ENCODE measurements around the gene PSMD1. TPM values are rescaled to one million over a fixed set of nuclear protein-coding genes. Genes with fewer than 3 reads are reported as not detected.

Gene PSMD1
- polyA plus RNA-seq, 1 donor (not counting 4 experiments of a cell fraction or from before 2014, with no cell fraction given), result 262 TPM

DNA sequence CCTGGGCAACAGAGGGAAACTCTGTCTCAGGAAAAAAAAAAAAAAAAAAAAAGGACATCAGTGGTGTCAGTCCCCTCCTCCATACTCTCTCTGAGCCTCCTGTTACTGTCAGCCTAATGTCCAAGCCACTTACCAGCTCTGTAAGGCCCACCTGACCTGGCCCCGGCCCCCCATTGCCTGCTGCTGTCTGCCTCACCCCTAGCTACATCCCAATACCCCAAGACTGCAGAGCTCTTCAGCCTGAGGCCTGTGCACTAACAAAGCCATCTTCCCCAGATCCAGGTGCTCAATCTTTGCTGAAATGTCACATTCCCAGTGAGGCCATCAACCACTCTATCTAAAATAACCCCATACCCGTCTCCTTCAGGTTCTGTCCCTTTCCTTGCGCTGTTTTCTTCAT lies 147.5 kb downstream of the PSMD1 start:
- H3K9ac ChIP-seq (ENCODE audit: control insufficient read depth, extremely low read depth, insufficient read depth, low read length), result no peak overlapping the region
- dilution Hi-C loops (cut with MboI; ENCODE audit: extremely low pct_ligation_motif_present, low sequenced_read_pairs), result no loop called here
- peaks cover 20% of the 10 kb centered on the region for H3K4me1 ChIP-seq (ENCODE audit: control insufficient read depth, extremely low read depth, insufficient read depth, low read length)
- H3K9me1 ChIP-seq (ENCODE audit: control insufficient read depth, extremely low read depth, insufficient read depth, low read length), result no peaks in the 10 kb centered on the region
- no peak overlapping the region for H3K4me3 ChIP-seq (ENCODE audit: control insufficient read depth in 2 of 3, extremely low read depth in 1 of 3, insufficient read depth in 2 of 3, low read depth in 1 of 3, low read length in 3 of 3)
- no peak overlapping the region for H2AFZ ChIP-seq (ENCODE audit: control insufficient read depth, low read length)
- no peaks in the 10 kb centered on the region for H3K27me3 ChIP-seq (ENCODE audit: control insufficient read depth, extremely low read depth, insufficient read depth, low read length)
- peaks cover 0 to 2% of the 10 kb centered on the region in 2 experiments for H3K36me3 ChIP-seq (ENCODE audit: control insufficient read depth in 2 of 2, extremely low read depth in 1 of 2, insufficient read depth in 2 of 2, low read length in 2 of 2)
- no peak overlapping the region for H3K4me2 ChIP-seq (ENCODE audit: control insufficient read depth, extremely low read depth, insufficient read depth, low read depth, low read length)
- FAIRE-seq (no peak), DNase-seq (ENCODE audit: low read depth, low spot score) (no peak)
- H3K27ac ChIP-seq (ENCODE audit: control insufficient read depth, insufficient read depth, low read length), result no peak overlapping the region
- H3K79me2 ChIP-seq (ENCODE audit: control insufficient read depth, insufficient read depth, low read length), result no peaks in the 10 kb centered on the region
- H3K9me3 ChIP-seq (ENCODE audit: control insufficient read depth, low read depth, low read length), result no peaks in the 10 kb centered on the region
- H4K20me1 ChIP-seq (ENCODE audit: control insufficient read depth, extremely low read depth, insufficient read depth, low read length), result no peaks in the 10 kb centered on the region
- TF ChIP-seq EZH2 (IDR thresholded peaks at IDR 0.05; ENCODE audit: low read length) (no peak), CTCF (optimal IDR thresholded peaks at IDR 0.05 in 1 of 3, IDR thresholded peaks at IDR 0.05 in 1 of 3, conservative IDR thresholded peaks at IDR 0.05 in 1 of 3; ENCODE audit: extremely low read depth in 1 of 3, insufficient read depth in 2 of 3, low read length in 3 of 3) (no peak)

DNA sequence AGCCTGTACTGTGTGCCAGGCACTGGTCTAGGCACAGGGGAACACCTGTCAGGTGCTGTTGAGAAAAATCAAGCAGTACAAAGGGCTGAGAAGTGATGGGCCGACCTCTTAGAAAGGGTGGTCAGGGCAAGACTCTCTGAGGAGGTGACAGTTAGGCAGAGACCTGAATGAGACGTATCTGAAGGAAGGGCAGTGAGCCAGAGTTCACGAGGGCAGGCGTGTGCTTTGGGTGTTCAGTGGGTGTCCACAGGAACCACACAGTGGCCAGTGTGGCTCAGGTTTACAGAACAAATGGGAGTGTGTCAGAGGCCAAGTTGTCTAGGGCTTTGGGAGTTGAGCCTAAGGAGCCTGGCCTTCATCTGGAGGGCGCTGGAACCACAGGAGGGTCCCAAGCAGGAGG lies 147.9 kb downstream of the PSMD1 start:
- DNase-seq (ENCODE audit: low read depth, low spot score) (no peak), FAIRE-seq (no peak)
- TF ChIP-seq CTCF (optimal IDR thresholded peaks at IDR 0.05 in 1 of 3, IDR thresholded peaks at IDR 0.05 in 1 of 3, conservative IDR thresholded peaks at IDR 0.05 in 1 of 3; ENCODE audit: extremely low read depth in 1 of 3, insufficient read depth in 2 of 3, low read length in 3 of 3) (no peak), EZH2 (IDR thresholded peaks at IDR 0.05; ENCODE audit: low read length) (no peak)
- H3K27me3 ChIP-seq (ENCODE audit: control insufficient read depth, extremely low read depth, insufficient read depth, low read length), result no peaks in the 10 kb centered on the region
- H3K9me3 ChIP-seq (ENCODE audit: control insufficient read depth, low read depth, low read length), result no peaks in the 10 kb centered on the region
- H2AFZ ChIP-seq (ENCODE audit: control insufficient read depth, low read length), result no peak overlapping the region
- H3K36me3 ChIP-seq (ENCODE audit: control insufficient read depth in 2 of 2, extremely low read depth in 1 of 2, insufficient read depth in 2 of 2, low read length in 2 of 2), result peaks cover 0 to 2% of the 10 kb centered on the region in 2 experiments
- H3K9me1 ChIP-seq (ENCODE audit: control insufficient read depth, extremely low read depth, insufficient read depth, low read length), result no peaks in the 10 kb centered on the region
- peaks cover 16% of the 10 kb centered on the region for H3K4me1 ChIP-seq (ENCODE audit: control insufficient read depth, extremely low read depth, insufficient read depth, low read length)
- H3K4me3 ChIP-seq (ENCODE audit: control insufficient read depth in 2 of 3, extremely low read depth in 1 of 3, insufficient read depth in 2 of 3, low read depth in 1 of 3, low read length in 3 of 3), result no peak overlapping the region
- no peak overlapping the region for H3K9ac ChIP-seq (ENCODE audit: control insufficient read depth, extremely low read depth, insufficient read depth, low read length)
- no peaks in the 10 kb centered on the region for H3K79me2 ChIP-seq (ENCODE audit: control insufficient read depth, insufficient read depth, low read length)
- H3K27ac ChIP-seq (ENCODE audit: control insufficient read depth, insufficient read depth, low read length), result no peak overlapping the region
- dilution Hi-C loops (cut with MboI; ENCODE audit: extremely low pct_ligation_motif_present, low sequenced_read_pairs), result no loop called here
- no peak overlapping the region for H3K4me2 ChIP-seq (ENCODE audit: control insufficient read depth, extremely low read depth, insufficient read depth, low read depth, low read length)
- no peaks in the 10 kb centered on the region for H4K20me1 ChIP-seq (ENCODE audit: control insufficient read depth, extremely low read depth, insufficient read depth, low read length)
